ENCODE data around the gene FILIP1L. TPM values are rescaled to one million over a fixed set of nuclear protein-coding genes. Genes with fewer than 3 reads are reported as not detected.
"Not testable (repeated sequence)": the region's sequence is repeated elsewhere in the genome, so short reads cannot be mapped to it uniquely, and the experiment has no call there.

The FILIP1L gene
- total RNA-seq, 1 experiment from 2014 or later: not detected

GRCh38 chr3:100099621-100100020 is 14.7 kb downstream of the FILIP1L start:
- DNase-seq (ENCODE audit: low read depth): no peak

DNA sequence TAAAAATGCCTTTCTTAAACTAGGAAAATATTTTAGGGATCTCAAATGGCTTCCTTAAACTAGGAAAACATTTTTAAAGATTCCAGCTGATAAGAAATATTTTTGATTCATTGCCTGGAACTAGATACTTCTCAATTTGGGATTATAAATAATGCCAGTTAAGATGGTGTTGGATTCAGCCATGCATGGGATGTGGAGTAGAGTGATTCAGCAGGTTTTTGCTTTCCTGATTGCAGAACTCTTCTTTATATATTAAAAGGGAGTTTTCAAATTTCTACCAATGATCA is 15.6 kb downstream of the FILIP1L start:
- no peak for DNase-seq (ENCODE audit: low read depth)

DNA sequence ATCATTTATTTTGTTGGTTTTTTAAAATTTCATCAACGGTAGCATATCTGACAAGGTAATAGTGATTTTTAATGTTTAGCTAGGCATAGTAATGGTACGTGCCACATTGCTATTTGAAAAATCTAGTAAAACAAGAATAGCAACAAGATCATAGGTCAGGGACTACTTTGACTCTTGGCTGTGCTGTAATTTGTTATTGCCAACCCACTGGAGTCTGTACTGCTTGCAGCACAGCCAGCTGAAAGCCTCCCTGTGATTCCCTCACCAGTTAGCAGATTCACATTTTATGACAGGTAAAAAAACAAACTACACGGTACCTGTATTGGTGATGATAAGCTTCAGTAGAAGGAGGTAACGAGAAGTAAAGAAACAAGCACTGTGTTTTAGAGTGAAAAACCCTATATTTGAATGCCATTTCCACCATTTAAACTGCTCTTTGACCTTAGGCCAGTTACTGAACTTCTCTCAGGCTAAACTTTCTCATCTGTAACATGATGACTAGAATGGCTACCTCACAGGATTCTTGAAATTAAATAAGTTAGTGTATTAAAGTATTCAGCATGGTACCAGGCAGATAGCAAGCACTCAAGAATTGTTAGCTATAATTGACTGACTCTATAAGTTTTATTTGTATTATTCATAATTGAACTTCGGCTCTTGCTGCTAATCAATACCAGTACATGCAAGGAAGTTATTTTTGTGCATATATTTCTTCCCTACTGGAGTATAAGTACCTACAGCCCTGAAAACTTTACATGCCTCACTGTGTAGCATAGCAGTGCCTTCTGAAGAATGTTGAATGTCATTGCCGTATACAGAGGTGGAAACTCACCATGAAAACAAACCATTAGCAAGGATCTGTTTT is 16.1 kb downstream of the FILIP1L start:
- no peak for DNase-seq (ENCODE audit: low read depth)

DNA sequence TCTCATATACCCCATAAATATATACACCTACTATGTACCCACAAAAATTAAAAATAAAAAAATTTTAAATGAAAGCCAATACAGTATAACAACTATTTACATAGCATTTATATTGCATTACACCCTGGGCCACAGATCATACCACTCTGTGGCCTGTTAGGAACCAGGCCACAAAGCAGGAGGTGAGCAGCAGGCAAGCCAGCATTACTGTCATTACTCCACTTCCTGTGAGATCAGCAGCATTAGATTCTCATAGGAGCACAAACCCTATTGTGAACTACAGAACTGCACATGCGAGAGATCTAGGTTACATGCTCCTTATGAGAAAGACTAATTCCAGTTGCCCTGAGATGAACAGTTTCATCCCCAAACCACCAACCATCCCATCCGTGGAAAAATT is 17.4 kb downstream of the FILIP1L start:
- no peak for DNase-seq (ENCODE audit: low read depth)

- DNase-seq (ENCODE audit: low read depth): not testable (repeated sequence)
Measured at GRCh38 chr3:100096286-100096685, 18.0 kb downstream of the FILIP1L start.

DNA sequence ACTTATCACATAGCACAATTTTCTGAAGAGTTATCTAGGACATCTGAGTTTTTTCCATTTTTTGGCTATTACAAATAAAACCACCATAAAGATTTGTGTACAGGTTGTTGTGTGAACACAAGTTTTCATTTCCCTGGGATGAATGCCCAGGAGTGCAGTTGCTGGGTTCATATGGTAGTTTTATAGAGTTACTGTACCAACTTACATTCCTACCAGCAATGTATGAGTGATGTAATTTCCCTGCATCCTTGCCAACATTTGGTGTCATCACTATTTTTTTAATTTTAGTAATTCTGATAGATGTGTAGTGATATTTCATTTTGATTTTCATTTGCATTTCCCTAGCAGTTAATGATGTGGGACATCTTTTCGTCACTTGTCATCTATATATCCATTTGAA is 20.5 kb downstream of the FILIP1L start:
- no peak for DNase-seq (ENCODE audit: low read depth)

DNA sequence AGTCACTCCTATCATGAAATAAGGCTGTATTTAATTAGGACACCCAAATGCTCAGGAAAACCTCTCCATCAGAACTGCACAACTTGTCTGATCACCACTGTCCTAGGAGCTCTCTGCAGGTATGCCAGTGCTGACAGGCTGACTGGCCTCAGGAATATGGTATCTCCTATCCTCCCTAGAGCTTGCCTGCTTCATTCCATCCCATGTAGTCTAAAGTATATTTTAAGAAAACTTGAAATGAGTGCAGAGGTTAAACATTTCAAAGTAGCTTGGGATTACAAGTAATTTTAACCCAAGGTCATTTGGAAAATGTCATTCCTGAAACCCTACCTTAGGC is 23.7 kb downstream of the FILIP1L start:
- DNase-seq (ENCODE audit: low read depth): no peak

- DNase-seq (ENCODE audit: low read depth): peak; percentile 43
Measured at GRCh38 chr3:100089812-100090668, 24.3 kb downstream of the FILIP1L start.

- no peak for DNase-seq (ENCODE audit: low read depth)
Measured at GRCh38 chr3:100088735-100089368, 25.4 kb downstream of the FILIP1L start.

DNA sequence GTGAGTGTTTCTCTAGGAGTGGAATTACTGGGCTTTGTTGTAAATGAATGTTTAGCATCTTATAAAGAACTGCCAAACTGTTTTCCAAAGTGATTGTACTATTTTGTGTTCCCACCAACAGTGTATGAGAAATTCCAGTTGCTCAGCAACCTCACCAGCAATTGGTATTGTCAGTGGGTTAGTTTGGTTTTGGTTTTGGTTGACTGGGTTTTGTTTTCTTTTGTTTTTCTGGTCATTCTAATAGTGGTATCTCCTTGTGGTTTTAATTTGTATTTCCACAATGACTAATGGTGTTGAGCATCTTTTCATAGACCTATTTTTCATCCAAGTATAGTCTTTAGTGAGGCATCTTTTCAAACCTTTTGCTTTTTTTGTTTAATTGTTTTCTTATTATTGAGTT is 27.1 kb downstream of the FILIP1L start:
- DNase-seq (ENCODE audit: low read depth): peak; percentile 72

DNA sequence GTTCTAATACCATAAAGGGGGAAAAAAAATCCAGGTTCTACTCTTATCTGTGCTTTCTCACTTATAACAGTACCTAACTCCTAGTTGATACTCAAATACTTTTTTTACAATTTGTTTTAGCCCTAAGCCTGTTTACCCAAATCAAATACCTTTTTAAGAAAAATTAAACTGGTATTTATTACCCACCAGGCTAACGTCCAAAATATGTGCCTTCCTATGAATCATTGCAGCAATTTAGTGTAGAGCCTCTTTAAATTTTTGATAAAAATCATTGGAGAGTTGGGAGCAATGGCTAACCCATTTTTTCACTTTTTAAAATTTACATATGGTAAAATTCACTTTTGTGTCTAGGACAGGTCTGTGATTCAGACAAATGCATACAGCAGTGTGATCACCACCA is 27.9 kb downstream of the FILIP1L start:
- DNase-seq (ENCODE audit: low read depth): no peak

- DNase-seq (ENCODE audit: low read depth): no peak
Measured at GRCh38 chr3:100084100-100084806, 30.0 kb downstream of the FILIP1L start.

DNA sequence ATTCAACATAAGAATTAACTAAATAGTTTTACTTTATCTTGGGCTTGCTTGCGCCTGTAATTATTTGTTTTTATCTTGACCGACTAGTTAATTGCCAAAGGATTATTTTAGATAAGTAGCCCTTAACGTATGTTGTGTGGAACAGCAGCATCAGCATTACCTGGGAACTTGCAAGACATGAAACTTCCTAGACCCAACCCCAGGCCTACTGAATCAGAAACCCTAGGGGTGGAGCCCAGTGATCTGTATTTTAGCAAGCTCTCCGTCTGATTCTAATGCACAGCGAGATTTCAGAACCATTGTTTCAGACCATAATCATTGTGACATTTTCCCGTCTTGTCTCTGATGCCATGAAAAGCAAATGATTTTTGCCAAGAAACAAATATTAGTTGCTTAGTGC is 31.1 kb downstream of the FILIP1L start:
- DNase-seq (ENCODE audit: low read depth): no peak

- no peak for DNase-seq (ENCODE audit: low read depth)
Measured at GRCh38 chr3:100082714-100083113, 31.6 kb downstream of the FILIP1L start.

DNA sequence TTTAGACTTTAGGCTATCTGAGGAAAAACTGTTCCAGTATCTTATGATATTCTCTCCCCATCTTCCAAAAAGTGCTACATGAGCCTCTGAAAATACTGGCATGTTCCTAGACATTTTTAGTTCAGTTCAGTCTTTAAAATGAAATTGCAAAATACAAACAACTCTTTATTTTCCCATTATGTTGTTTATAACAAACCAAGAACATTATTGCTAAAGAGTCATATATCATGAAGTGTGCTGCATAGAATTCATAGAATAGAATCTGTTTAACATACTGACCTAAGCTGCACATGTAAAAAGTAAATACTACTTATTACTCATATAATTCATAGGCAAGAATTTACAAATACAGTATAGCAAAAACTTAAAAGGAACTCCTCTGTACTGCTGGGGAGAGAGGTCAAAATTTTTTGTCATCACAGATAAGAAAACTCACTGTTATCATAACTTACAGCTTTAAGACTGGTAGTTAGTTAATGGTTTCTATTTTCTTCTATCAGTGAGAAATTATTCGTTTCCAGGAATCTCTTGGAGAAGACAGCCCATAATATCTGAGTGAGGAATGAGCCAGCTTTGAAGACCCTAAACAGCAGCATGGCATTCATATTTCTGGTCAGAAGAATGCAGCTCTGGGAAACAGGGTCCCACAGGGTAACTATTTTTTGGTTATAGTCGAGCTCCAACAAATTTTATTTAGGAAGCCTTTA is 32.2 kb downstream of the FILIP1L start:
- DNase-seq (ENCODE audit: low read depth): no peak

DNA sequence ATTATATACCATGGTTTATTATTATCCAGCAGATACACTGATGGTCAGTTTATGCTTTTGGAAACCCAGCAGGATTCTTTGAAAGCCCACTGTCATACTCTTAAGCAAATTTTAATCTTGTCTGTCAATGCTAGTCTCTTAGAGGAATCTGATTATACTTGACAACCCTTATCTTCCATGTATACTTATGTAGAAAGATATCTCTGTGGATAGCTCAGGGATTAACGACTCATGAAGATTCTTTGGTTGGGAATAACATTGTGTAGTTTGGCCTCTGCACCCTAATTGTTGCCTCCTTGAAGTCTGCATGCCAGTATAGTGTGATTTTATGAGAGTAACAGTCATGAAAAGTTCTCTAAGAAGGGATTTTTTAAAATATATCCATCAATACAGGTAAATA is 33.0 kb downstream of the FILIP1L start:
- DNase-seq (ENCODE audit: low read depth): no peak

GRCh38 chr3:100080573-100080972 is 33.7 kb downstream of the FILIP1L start:
- no peak for DNase-seq (ENCODE audit: low read depth)

DNA sequence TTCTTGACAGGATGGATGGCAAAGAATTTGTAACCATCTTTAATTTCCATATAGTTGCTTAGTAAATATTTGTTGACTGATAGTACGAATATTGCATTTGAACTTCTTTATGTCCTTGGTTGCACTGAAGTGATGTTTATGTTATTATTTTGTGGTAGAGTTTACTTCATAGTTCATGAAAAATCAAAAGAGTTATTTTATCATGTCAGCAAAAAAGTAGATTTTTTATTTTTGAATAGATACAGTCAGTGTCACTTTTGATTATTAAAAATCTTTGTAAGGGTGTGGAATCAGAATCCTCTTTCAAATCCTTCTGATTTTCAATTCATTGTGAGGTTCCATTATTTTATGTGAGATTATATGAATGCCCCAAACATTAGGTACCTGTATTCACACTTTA is 35.0 kb downstream of the FILIP1L start:
- no peak for DNase-seq (ENCODE audit: low read depth)

DNA sequence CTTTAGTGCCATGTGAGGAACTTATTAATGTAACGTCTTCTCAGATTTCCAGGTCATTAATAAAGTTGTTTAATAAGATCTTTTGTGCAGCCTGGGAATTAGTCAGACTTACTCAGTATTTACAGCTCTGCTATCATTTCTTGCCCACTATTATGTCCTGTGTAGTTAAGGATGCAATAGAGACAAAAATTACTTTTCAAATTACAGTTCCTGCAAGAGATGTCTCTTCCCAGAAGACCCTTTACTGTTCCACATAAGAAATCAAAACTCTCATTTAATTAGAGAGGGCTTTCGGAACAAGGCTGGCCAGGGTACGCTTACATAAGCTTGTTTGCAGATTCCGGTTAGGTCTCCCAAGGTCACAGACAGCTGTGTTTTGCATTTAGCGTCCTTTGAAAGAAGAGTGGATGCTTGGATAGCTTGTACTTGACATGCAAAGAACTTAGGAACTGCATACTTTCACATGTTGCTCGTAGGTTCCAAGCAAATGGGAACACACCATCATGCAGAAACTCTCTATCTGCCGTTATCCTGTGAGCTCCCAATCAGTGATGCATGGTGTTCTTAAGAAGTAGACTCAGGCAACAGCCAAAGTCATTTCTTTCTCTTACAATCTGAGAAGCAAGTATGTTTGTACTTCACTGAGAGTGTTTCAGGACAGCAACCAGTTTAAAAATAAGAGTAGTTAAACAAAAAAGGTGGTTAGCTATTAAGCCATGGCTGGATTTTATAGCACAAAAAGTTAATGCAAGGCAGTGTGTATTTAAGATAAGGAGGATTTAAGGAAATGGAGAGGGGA is 37.4 kb downstream of the FILIP1L start:
- no peak for DNase-seq (ENCODE audit: low read depth)

Measured in HT1080 (cell line).